SK-N-MC (cell line): ENCODE measurements around the gene OTOP1.
"Not testable (repeated sequence)": the region's sequence is repeated elsewhere in the genome, so short reads cannot be mapped to it uniquely, and the experiment has no call there.

Experiments used
- DNase-seq: peaks from one replicate; pipeline ENCODE4 v3.0.0-alpha.2; 2011; ENCODE audit warnings: low read depth, low spot score
- H3K27ac ChIP-seq: fragments of 200-600 bp; sonication (generic); 2 replicates; pipeline ENCODE4 v1.5.1; 2016; ENCODE audit warnings: mixed run types
- H3K36me3 ChIP-seq: fragments of 200-600 bp; sonication (generic); 2 replicates; pipeline ENCODE4 v1.6.1; 2017; ENCODE audit warnings: antibody characterized with exemption, low read length, mixed read lengths; ENCODE audit not compliant: insufficient read depth
- H3K4me3 ChIP-seq: fragments of 200-600 bp; sonication (generic); 2 replicates; pipeline ENCODE4 v1.5.1; 2016
- H3K9ac ChIP-seq: fragments of 200-600 bp; sonication (generic); 2 replicates; pipeline ENCODE4 v1.8.0; 2017; ENCODE audit warnings: mixed run types, mixed read lengths; ENCODE audit not compliant: insufficient read length
- H3K9me3 ChIP-seq: fragments of 200-600 bp; sonication (generic); 2 replicates; pipeline ENCODE4 v1.6.1; 2017; ENCODE audit warnings: low read depth, mild to moderate bottlenecking, antibody characterized with exemption, low read length, moderate library complexity, mixed read lengths
- EZH2 ChIP-seq: fragments of 200-600 bp; sonication (generic); IDR thresholded peaks from one replicate; pipeline ENCODE4 v1.6.1; 2017; ENCODE audit warnings: antibody characterized with exemption
- FOXP2 ChIP-seq: optimal IDR thresholded peaks from 2 replicates; pipeline ENCODE3; 2011; ENCODE audit warnings: mild to moderate bottlenecking, moderate library complexity; ENCODE audit not compliant: insufficient read depth; ENCODE audit errors: extremely low read length, control extremely low read depth
- POLR2AphosphoS5 ChIP-seq: IDR thresholded peaks from 2 replicates; pipeline ENCODE4 v1.6.1; 2012; ENCODE audit warnings: mild to moderate bottlenecking, low read depth, low read length, borderline replicate concordance

The OTOP1 gene

DNA sequence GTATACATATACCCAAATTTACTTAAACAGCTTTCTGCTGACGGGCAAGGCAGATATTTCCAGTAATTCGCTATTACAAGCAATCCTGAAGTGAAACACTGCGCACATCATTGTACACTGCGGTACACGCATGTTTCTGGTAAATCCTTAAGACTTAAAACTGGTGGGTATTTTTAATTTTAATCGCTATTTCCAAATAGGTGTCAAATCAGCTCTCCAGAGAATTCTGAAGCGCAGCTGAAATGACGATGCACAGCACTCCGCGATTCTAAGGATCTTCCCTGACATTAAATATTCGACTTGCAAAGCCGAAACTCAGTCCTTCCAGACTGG is 20.9 kb upstream of the OTOP1 start:
- Histone ChIP-seq H3K4me3 (peak overlapping the region; percentile 98), H3K9ac (peak overlapping the region; percentile 99), H3K9me3 (no peaks in the 10 kb centered on the region), H3K27ac (peak overlapping the region; percentile 85), H3K36me3 (peaks cover 25% of the 10 kb centered on the region; the same call in 1 of the 2 replicates)
- DNase-seq: no peak
- TF ChIP-seq POLR2AphosphoS5 (no peak), FOXP2 (no peak), EZH2 (no peak)

DNA sequence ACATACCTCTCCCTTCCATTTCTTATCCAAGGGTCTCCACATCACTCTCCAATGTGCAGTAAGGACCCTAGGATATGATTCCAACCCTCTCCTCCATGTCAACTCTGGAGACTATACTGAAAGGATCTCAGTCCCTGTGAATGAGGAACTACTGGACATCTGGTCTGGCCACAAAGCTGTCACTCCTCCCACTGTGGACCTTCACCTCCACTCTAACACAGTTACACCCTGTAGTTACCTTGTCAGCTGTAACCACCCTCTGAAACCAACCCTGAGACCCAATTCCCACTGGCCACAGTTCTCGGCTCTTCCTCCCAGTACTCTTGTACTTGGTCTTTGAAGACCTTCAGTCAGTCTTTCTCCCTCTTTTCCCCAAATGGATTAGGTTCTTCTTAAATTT is 18.4 kb upstream of the OTOP1 start:
- no peak overlapping the region for H3K4me3 ChIP-seq
- no peaks in the 10 kb centered on the region for H3K9me3 ChIP-seq
- peaks cover 43% of the 10 kb centered on the region for H3K36me3 ChIP-seq
- TF ChIP-seq FOXP2 (no peak), POLR2AphosphoS5 (no peak), EZH2 (no peak)
- no peak overlapping the region for H3K9ac ChIP-seq
- DNase-seq: no peak
- H3K27ac ChIP-seq: no peak overlapping the region

GRCh38 chr4:4239551-4239950 is 12.8 kb upstream of the OTOP1 start:
- not testable (repeated sequence) for H3K4me3 ChIP-seq, H3K9ac ChIP-seq, H3K27ac ChIP-seq, DNase-seq, H3K9me3 ChIP-seq
- peaks cover 49% of the 10 kb centered on the region for H3K36me3 ChIP-seq

- TF ChIP-seq POLR2AphosphoS5 (no peak), EZH2 (no peak), FOXP2 (no peak)
- Histone ChIP-seq H3K9me3 (no peaks in the 10 kb centered on the region), H3K27ac (no peak overlapping the region), H3K9ac (no peak overlapping the region), H3K36me3 (peaks cover 9% of the 10 kb centered on the region; the same call in 1 of the 2 replicates), H3K4me3 (no peak overlapping the region)
- no peak for DNase-seq
Measured at GRCh38 chr4:4233610-4234009, 6.9 kb upstream of the OTOP1 start.

- Histone ChIP-seq H3K27ac (no peak overlapping the region), H3K9me3 (no peaks in the 10 kb centered on the region), H3K4me3 (no peak overlapping the region), H3K9ac (no peak overlapping the region), H3K36me3 (no peaks in the 10 kb centered on the region)
- TF ChIP-seq EZH2: no peak
- TF ChIP-seq FOXP2: no peak
- no peak for TF ChIP-seq POLR2AphosphoS5
- no peak for DNase-seq
Measured at GRCh38 chr4:4228356-4228668, 1.6 kb upstream of the OTOP1 start.

DNA sequence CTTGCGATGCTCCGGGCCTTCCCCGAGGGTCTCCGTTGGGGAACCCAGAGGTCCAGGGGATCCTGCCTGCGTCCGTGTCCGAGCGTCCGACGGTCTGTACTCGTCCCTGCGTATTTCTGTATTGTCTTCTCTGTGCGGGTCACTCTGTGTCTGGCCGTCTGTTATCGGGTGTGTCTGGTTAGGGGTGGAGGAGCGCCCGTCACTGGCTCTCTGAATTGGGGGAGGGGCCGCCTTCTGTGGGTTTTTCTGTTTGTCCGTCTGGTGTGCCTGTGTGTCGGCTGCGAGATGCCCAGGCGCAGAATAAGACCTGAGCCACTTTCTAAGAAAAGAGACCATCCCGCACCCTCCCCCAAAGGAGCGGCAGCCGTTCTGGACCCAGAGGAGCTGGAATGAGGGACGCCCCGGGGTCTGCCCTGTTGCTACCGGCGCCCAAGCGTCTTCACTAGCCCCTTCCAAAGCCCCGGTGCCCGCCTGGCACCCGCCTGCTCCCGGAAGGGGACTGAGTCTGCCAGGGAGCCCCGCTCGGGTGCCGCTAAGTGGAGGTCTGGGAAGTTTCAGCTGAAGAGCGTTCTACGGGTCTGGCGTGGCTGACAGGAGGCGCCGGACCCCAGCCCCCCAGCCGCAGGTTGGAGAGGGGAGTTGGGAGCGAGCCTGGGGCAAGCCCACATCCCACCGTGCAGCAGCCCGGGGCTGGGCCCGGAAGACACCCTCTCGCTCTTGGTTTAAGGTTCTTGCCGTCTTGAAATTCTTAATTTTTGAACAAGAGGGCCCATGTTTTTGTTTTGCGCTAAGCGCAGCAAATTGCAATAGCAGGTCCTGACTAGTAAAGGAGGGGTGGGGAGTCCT is 1.0 kb upstream of the OTOP1 start:
- TF ChIP-seq FOXP2 (no peak), EZH2 (peak; percentile 90), POLR2AphosphoS5 (no peak)
- DNase-seq: no peak
- Histone ChIP-seq H3K9me3 (no peaks in the 10 kb centered on the region), H3K27ac (no peak overlapping the region), H3K9ac (no peak overlapping the region), H3K4me3 (no peak overlapping the region), H3K36me3 (no peaks in the 10 kb centered on the region)

- no peak overlapping the region for H3K9ac ChIP-seq
- no peak overlapping the region for H3K4me3 ChIP-seq
- no peak for DNase-seq
Measured at GRCh38 chr4:4225915-4226605, 669 bp downstream of the OTOP1 start.

DNA sequence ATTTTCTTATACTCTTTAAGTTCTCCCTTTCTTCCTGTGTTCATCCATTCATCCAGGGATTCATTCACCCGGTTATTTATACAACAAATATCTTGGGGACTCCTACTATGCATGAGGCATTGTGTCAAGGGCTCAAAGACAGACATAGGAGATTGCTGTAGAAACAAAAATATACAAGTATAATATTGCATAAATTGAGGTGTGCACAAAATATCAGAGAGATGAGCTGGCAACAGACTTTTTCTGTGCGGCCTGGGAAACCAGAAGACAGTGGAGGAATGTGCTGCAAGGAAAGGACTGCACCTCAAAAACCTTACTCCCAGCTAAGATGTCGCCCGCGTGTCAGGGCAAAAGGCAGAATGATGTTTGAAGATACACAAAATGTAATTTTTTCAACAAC is 9.6 kb downstream of the OTOP1 start:
- Histone ChIP-seq H3K4me3 (no peak overlapping the region), H3K9me3 (no peaks in the 10 kb centered on the region), H3K27ac (no peak overlapping the region), H3K9ac (no peak overlapping the region), H3K36me3 (no peaks in the 10 kb centered on the region)
- DNase-seq: no peak
- TF ChIP-seq FOXP2 (no peak), POLR2AphosphoS5 (no peak), EZH2 (no peak)

More at GRCh38 chr4:4225915-4226605, 669 bp downstream of the OTOP1 start:
- H3K9me3 ChIP-seq: no peaks in the 10 kb centered on the region
- no peaks in the 10 kb centered on the region for H3K36me3 ChIP-seq
- TF ChIP-seq FOXP2 (no peak), EZH2 (peak; percentile 40), POLR2AphosphoS5 (no peak)
- H3K27ac ChIP-seq: no peak overlapping the region

DNA sequence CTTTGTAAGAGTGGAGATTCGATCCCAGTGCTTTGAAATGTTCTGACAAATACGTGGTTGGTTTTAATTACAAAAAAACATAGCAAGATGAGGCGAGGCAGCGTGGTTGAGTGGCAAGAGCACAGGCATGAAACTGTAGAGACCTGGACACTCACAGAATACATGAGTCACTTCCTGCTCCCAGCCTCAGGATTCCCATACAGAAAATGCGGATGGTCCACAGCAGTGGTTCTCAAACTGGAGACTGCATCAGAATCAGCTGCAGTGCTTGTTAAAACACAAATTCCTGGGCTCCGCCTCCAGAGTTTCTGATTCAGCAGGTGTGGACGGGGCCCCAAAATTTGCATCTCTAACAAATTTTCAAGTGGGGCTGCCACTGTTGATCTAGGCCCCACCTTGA is 10.1 kb downstream of the OTOP1 start:
- TF ChIP-seq EZH2: no peak
- Histone ChIP-seq H3K27ac (no peak overlapping the region), H3K4me3 (no peak overlapping the region), H3K9ac (no peak overlapping the region), H3K36me3 (no peaks in the 10 kb centered on the region), H3K9me3 (no peaks in the 10 kb centered on the region)
- DNase-seq: no peak

DNA sequence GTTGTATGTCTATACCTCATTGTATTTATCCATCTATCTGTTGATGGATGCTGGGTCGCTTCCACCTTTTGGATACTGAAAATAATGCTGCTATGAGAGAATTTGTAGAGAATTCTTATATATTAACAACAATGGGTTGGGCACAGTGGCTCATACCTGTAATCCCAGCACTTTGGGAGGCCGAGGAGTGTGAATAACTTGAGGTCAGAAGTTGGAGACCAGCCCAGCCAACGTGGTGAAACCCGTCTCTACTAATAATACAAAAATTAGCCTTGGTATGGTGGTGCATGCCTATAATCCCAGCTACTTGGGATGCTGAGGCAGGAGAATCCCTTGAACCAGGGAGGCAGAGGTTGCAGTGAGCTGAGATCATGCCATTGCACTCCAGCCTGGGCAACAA is 13.1 kb downstream of the OTOP1 start:
- H3K4me3 ChIP-seq, DNase-seq, H3K36me3 ChIP-seq, H3K9me3 ChIP-seq, H3K9ac ChIP-seq, H3K27ac ChIP-seq: not testable (repeated sequence)
